ENCODE measurements around the gene MED16. TPM values are rescaled to one million over a fixed set of nuclear protein-coding genes. Genes with fewer than 3 reads are reported as not detected.

MED16 gene
- polyA plus RNA-seq, 1 experiment: 22.7 TPM

DNA sequence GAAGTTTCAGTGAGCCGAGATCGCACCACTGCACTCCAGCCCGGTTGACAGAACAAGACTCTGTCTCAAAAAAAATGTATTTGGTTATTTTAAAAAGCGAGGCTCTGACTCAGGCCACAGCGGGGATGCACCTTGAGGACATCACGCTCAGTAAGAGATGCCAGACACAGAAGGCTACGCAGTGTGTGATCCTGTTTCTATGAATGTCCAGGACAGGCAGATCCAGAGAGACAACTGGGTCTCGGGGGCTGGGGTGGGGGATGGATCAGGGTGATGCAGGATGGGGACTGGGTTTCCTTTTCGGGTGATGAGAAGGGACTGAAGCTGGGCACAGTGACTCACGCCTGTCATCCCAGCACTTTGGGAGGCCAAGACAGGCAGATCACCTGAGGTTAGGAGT lies 5.4 kb downstream of the MED16 start:
- no peak for DNase-seq (ENCODE audit: low read depth, low spot score)
- H3K4me3 ChIP-seq (ENCODE audit: low read depth, low read length): no peak overlapping the region
- ChIA-PET POLR2A (no interaction called here), CTCF (no interaction called here)
- TF ChIP-seq, protein P1, sequence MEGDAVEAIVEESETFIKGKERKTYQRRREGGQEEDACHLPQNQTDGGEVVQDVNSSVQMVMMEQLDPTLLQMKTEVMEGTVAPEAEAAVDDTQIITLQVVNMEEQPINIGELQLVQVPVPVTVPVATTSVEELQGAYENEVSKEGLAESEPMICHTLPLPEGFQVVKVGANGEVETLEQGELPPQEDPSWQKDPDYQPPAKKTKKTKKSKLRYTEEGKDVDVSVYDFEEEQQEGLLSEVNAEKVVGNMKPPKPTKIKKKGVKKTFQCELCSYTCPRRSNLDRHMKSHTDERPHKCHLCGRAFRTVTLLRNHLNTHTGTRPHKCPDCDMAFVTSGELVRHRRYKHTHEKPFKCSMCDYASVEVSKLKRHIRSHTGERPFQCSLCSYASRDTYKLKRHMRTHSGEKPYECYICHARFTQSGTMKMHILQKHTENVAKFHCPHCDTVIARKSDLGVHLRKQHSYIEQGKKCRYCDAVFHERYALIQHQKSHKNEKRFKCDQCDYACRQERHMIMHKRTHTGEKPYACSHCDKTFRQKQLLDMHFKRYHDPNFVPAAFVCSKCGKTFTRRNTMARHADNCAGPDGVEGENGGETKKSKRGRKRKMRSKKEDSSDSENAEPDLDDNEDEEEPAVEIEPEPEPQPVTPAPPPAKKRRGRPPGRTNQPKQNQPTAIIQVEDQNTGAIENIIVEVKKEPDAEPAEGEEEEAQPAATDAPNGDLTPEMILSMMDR (IDR thresholded peaks at IDR 0.05; ENCODE audit: low read depth, low read length): no peak
- H3K27ac ChIP-seq (ENCODE audit: low read depth, low read length): no peak overlapping the region
- no peaks in the 10 kb centered on the region for H3K27me3 ChIP-seq (ENCODE audit: control insufficient read depth, insufficient read depth, low read length)
- no peaks in the 10 kb centered on the region; the same call in 1 of the 2 replicates for H3K9me3 ChIP-seq (ENCODE audit: control insufficient read depth, insufficient read depth, low read length)

DNA sequence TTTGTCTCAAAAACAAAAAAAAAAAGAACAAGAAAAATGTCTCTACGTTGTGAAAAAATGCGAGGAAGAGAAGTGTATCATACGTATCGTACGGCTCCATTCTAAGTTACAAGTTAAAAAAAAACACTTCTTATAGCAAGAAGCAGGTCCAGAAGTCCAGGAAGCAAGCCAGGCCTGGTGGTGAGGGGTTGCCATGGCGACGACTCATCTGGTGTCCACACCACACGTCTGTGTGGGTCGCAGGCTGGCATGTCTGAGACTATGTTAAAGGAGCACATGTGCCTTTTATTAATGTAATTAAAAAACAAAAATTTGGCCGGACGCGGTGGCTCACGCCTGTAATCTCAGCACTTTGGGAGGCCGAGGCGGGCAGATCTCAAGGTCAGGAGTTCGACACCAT lies 5.9 kb downstream of the MED16 start:
- peak; percentile 36 for DNase-seq (ENCODE audit: low read depth, low spot score)
- POLR2A ChIA-PET: no interaction called here

DNA sequence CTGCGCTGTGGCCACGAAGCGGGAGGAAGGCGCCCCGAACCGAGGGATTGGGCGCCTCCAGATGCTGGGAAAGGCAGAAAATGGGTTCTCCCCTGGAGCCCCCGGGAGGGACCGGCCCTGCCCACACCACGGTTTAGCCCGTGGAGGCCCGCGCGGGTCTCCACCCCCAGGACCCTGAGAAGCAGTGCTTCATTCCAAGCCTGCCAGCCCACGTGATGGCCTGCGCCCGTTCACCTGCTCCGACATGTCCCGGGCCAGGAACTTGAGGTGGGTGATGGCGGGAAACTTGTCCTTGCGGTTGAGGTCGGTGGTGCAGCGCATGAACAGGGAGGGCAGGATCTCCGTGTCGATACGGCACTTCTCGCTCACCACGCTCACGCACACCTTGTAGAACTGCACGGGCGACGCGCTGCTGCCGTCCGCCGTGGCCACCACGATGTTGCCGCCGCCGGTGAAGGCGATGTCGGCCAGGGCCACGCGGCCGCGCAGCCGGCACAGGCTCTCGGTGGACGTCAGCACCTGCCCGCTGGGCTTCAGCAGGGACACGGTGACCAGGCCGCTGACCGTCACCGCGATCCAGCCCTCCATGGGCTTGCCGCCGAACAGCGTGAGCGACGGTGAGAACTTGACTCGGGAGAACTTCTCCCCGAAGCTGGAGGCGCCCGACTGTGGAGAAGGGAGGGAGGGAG lies 7.3 kb downstream of the MED16 start:
- H3K4me3 ChIP-seq (ENCODE audit: low read depth, low read length): no peak overlapping the region
- POLR2A ChIA-PET: no interaction called here
- H3K27me3 ChIP-seq (ENCODE audit: control insufficient read depth, insufficient read depth, low read length): no peaks in the 10 kb centered on the region
- no peak overlapping the region for H3K27ac ChIP-seq (ENCODE audit: low read depth, low read length)
- DNase-seq (ENCODE audit: low read depth, low spot score): no peak
- TF ChIP-seq, protein P1 (IDR thresholded peaks at IDR 0.05; ENCODE audit: low read depth, low read length): no peak
- H3K9me3 ChIP-seq (ENCODE audit: control insufficient read depth, insufficient read depth, low read length): peaks cover 7% of the 10 kb centered on the region; the same call in 1 of the 2 replicates
- CTCF ChIA-PET: no interaction called here

More for the DNA sequence above, 5.9 kb downstream of the MED16 start:
- TF ChIP-seq, protein P1 (IDR thresholded peaks at IDR 0.05; ENCODE audit: low read depth, low read length): no peak
- Histone ChIP-seq H3K9me3 (ENCODE audit: control insufficient read depth, insufficient read depth, low read length) (no peaks in the 10 kb centered on the region; the same call in 1 of the 2 replicates), H3K27me3 (ENCODE audit: control insufficient read depth, insufficient read depth, low read length) (no peaks in the 10 kb centered on the region), H3K4me3 (ENCODE audit: low read depth, low read length) (no peak overlapping the region), H3K27ac (ENCODE audit: low read depth, low read length) (no peak overlapping the region)
- CTCF ChIA-PET: no interaction called here

DNA sequence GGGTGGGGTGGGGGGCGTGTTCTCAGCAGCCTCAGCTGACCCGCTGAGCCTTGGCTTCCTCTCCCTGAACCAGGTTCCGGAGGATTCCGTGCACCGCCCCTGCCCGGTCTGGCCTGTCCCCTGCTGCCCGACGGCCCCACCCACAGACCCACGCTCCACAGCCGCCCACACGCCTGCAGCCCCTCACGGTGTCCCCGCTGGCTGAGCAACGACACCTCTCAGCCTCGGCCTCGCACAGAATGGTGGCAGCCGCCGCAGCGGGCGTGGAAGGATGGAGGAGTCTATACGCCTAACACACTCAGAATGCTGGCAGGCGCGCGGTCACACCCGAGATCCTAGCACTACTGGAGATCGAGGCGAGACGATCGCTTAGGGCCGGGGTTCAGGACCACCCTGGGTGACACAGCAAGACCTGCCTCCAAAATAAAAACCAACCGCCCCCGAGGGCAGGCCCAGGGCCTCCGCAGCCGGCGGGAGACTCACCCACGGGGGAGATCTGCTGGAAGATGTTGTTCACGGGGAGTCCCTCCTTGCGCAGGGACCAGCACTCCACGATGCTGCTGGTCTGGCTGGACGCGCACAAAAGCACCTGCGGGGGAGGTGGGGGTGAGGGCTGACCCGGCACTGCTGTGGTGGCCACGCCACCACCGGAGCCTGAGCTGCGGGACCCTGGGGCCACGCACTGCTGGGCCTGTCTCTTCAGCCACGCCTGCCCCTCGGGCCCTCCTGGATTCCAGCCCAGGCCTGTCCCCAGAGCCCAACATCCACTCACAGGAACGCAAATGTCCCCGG lies 8.4 kb downstream of the MED16 start:
- POLR2A ChIA-PET: no interaction called here
- DNase-seq (ENCODE audit: low read depth, low spot score): no peak
- no peaks in the 10 kb centered on the region for H3K27me3 ChIP-seq (ENCODE audit: control insufficient read depth, insufficient read depth, low read length)
- peaks cover 7% of the 10 kb centered on the region; the same call in 1 of the 2 replicates for H3K9me3 ChIP-seq (ENCODE audit: control insufficient read depth, insufficient read depth, low read length)
- H3K4me3 ChIP-seq (ENCODE audit: low read depth, low read length): no peak overlapping the region
- TF ChIP-seq, protein P1 (IDR thresholded peaks at IDR 0.05; ENCODE audit: low read depth, low read length): no peak
- no peak overlapping the region for H3K27ac ChIP-seq (ENCODE audit: low read depth, low read length)
- CTCF ChIA-PET: no interaction called here

DNA sequence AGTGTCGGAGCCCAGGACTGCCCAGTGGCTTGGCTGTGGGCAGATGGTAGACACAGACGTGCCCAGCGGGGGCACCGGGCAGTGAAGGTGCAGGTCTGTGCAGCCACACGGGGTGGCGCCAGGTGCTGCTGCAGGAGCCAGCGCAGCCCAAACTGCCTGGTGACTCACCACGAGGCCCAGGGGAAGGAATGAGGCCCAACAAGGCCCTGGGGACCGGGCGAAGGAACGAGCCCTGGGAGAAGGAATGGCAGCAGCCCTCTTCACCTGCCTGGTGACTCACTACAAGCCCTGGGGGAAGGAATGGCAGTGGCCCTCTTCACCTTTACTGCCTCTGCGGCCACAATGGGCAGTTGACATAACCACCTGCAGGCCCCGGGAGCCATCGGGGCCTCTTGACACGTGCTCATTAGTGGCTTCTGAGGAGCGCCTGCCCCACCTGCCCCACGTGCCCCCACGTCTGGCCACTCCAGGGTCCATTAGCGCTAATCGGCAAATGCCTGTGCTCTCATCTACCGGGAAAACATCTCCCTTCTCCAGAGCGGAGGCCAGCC lies 9.3 kb downstream of the MED16 start:
- ChIA-PET CTCF (interaction anchor here (0.6 kb wide), 1 partner anchor 39 kb away, joined by 5 read pairs; no protein-coding TSS in a partner anchor), POLR2A (no interaction called here)
- Histone ChIP-seq H3K27ac (ENCODE audit: low read depth, low read length) (no peak overlapping the region), H3K9me3 (ENCODE audit: control insufficient read depth, insufficient read depth, low read length) (peaks cover 7% of the 10 kb centered on the region; the same call in 1 of the 2 replicates), H3K27me3 (ENCODE audit: control insufficient read depth, insufficient read depth, low read length) (no peaks in the 10 kb centered on the region), H3K4me3 (ENCODE audit: low read depth, low read length) (no peak overlapping the region)
- TF ChIP-seq, protein P1 (IDR thresholded peaks at IDR 0.05; ENCODE audit: low read depth, low read length): no peak
- no peak for DNase-seq (ENCODE audit: low read depth, low spot score)

Data from AG04450 (cell line).